Retinal pigment epithelial cell (primary cell): Measurements from ENCODE around the gene CES1.
"Not testable (repeated sequence)": the region's sequence is repeated elsewhere in the genome, so short reads cannot be mapped to it uniquely, and the experiment has no call there.

Experiments used
- DNase-seq: peaks from one replicate; pipeline ENCODE4 v3.0.0-alpha.2; 2010; ENCODE audit warnings: low read depth
- H3K4me3 ChIP-seq: 2 replicates; pipeline ENCODE4 v1.5.1; 2011; ENCODE audit warnings: mild to moderate bottlenecking, low read length, control low read depth, moderate library complexity
- TF ChIP-seq, protein P1 (sequence below): conservative IDR thresholded peaks from 2 replicates; pipeline ENCODE4 v1.5.1; 2011; ENCODE audit warnings: low read depth, low read length, control low read depth, inconsistent platforms

Gene CES1

DNA sequence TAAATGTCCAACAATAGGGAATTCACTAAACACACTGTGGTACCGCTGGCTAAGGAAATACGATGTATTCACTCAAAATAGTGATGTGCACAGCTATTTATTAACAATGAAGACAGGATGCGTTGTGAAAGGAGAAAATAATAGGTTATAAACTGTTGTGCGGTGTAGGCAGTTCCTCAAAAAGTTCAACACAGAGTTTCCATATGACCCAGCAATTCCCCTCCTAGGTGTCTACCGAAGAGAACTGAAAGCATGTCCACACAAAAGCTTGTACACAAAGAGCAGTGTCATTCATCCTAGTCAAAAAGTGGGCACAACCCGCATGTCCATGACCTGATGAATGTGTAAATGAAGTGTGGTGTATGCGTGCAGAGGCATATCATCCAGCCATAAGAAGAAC is 1.2 kb upstream of the CES1 start:
- TF ChIP-seq, protein P1, sequence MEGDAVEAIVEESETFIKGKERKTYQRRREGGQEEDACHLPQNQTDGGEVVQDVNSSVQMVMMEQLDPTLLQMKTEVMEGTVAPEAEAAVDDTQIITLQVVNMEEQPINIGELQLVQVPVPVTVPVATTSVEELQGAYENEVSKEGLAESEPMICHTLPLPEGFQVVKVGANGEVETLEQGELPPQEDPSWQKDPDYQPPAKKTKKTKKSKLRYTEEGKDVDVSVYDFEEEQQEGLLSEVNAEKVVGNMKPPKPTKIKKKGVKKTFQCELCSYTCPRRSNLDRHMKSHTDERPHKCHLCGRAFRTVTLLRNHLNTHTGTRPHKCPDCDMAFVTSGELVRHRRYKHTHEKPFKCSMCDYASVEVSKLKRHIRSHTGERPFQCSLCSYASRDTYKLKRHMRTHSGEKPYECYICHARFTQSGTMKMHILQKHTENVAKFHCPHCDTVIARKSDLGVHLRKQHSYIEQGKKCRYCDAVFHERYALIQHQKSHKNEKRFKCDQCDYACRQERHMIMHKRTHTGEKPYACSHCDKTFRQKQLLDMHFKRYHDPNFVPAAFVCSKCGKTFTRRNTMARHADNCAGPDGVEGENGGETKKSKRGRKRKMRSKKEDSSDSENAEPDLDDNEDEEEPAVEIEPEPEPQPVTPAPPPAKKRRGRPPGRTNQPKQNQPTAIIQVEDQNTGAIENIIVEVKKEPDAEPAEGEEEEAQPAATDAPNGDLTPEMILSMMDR: no peak
- no peak for DNase-seq

DNA sequence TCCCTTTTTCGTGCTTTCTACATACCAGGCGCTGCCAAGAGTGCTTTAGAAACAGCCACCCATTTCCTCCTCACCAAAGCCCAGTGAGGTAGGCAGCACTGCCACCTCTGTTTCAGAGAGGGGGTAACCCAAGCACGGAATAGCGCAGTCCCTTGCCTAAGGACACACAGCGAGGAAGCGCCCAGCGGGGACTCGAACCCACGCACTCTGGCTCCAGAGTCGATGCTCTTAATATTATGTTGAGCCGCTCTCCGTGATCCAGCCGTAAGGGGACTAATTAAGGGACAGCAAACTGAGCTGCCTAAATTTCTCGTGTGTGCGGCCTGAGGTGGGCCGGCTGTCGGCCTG is 497 bp downstream of the CES1 start:
- H3K4me3 ChIP-seq: no peak overlapping the region
- DNase-seq: no peak
- TF ChIP-seq, protein P1: no peak

More for the DNA sequence above, 1.2 kb upstream of the CES1 start:
- H3K4me3 ChIP-seq: no peak overlapping the region

GRCh38 chr16:55830658-55831294 is 2.1 kb downstream of the CES1 start:
- TF ChIP-seq, protein P1: no peak
- no peak overlapping the region for H3K4me3 ChIP-seq
- no peak for DNase-seq

- not testable (repeated sequence) for H3K4me3 ChIP-seq, DNase-seq
These were observed 3.7 kb downstream of the CES1 start for GRCh38 chr16:55829232-55829631.

- TF ChIP-seq, protein P1: no peak
- no peak overlapping the region for H3K4me3 ChIP-seq
- DNase-seq: no peak
These were observed 4.2 kb downstream of the CES1 start for GRCh38 chr16:55828680-55829079.

GRCh38 chr16:55825115-55825728 is 7.7 kb downstream of the CES1 start:
- TF ChIP-seq, protein P1: no peak
- no peak overlapping the region for H3K4me3 ChIP-seq
- DNase-seq: no peak

GRCh38 chr16:55824473-55825000 is 8.4 kb downstream of the CES1 start:
- no peak for DNase-seq
- TF ChIP-seq, protein P1: no peak
- H3K4me3 ChIP-seq: no peak overlapping the region
